ENCODE results near the gene GHSR.

- TF ChIP-seq EZH2 (IDR thresholded peaks at IDR 0.05; ENCODE audit: insufficient read depth, poor library complexity, severe bottlenecking) (no peak), EZH2phosphoT487 (IDR thresholded peaks at IDR 0.05; ENCODE audit: insufficient read depth, low read depth) (no peak)
Observed at GRCh38 chr3:172411478-172411947, 36.7 kb downstream of the GHSR start.

Data from GM23248 (cell line).